SKM-1 treated with dmso at 0.1 percent for 144 hours (cell line): Measurements from ENCODE around the gene ARRDC1.

Source experiments
- DNase-seq: peaks from one replicate; lab custom pipeline; 2025; ENCODE audit not compliant: unreplicated experiment; lab: John Stamatoyannopoulos, UW

Gene ARRDC1

DNA sequence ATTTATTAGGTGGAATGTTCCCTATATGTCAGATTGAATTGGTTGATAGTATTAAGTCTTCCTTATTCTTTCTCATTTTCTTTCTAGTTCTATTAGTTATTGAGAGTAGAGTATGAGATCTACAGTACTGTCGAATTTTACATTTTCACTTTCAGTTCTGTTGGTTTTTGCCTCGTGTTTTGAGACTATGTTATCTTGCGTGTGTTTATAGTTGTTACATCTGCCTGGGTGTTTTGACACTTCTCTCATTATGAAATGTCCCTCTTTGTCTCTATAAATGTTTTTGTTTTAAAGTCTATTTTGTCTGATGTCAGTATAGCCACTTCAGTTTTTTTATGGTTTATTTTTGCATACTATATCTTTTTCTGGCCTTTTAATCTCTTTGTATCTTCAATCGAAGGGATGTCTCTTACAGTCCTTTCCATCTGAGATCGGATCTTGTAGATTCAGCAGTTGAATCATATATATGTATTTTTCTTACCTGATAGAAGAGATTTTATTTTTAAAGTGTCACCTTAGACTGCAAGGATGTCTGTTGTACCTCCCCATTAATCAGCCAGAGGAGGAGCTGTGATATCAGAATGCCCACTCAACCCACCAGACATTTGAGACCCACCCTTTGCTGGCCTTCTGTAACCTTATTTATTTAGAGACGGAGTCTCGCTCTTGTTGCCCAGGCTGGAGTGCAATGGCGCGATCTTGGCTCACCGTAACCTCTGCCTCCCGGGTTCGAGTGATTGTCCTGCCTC is 34.0 kb downstream of the ARRDC1 start:
- no peak for DNase-seq

DNA sequence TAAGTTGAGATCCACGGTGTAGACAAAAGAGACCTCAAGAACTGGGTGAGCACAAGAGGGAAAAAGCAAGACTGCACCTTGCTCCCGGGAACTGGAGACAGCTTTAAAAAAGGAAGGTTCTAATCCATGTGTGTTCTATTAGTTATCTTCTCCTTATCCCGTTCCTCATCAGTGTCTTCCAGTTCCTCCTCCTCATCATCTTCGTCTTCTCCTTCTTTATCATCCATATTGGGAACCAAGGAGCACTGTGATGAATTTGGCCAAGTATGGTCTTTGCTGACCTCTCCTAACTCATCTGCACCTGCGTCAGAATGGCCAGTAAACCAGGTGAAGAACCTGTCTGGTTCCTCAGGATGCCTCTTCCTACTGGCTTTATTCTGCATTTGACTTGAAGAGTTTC is 35.4 kb downstream of the ARRDC1 start:
- no peak for DNase-seq

DNA sequence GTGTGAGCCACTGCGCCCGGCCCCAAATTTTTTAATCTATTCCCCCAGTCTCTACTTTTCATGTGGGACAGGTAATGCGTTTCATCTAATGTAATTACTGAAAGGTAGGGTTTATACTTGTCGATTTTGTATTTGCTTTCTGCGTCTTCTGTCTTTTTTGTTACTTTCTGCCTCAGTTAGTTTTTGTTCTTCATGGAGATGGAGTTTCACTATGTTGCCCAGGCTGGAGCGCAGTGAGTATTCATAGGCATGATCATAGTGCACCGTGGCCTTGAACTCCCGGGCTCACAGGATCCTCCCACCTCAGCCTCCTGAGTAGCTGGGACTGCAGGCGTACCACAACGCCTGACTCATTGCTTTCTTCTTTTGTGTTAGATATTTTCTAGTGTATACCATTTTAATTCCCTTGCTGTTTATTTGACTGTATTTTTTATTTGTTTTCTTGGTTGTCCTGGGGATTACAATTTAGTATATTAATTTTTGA is 36.7 kb downstream of the ARRDC1 start:
- DNase-seq: no peak

DNA sequence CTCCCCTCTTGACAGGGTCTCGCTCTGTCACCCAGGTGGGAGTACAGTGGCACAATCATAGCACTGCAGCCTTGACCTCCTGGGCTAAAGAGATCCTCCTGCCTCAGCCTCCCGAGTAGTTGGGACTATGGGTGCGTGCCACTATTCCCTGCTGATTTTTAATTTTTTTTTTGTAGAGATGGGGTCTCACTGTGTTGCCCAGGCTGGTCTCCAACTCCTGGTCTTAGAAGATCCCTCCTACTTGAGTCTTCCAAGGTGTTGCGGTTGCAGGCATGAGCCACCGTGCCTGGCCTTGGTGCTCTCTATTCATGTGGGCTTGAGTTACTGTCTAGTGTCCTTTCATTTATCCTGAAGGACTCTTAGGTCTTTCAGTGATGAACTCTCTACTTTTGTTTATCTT is 37.4 kb downstream of the ARRDC1 start:
- no peak for DNase-seq

DNA sequence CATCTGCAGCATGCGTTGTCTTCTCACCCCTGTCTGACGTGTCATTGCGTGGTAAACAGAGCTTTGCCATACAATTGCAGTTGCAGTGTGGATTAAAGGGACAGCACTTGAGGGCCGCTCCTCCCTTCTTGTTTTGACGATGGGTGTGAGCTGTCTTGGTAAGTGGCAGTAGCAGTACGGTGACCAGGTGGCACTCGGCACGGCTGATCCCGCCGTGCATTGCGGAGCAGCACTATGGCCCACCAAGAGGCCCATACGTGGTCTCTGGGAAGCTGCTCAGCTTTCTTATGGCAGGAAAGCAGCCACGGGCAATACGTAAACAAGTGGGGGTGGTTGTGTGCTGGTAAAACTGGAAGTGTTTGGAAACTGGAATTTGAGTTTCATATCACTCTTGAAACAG is 38.4 kb downstream of the ARRDC1 start:
- DNase-seq: no peak

DNA sequence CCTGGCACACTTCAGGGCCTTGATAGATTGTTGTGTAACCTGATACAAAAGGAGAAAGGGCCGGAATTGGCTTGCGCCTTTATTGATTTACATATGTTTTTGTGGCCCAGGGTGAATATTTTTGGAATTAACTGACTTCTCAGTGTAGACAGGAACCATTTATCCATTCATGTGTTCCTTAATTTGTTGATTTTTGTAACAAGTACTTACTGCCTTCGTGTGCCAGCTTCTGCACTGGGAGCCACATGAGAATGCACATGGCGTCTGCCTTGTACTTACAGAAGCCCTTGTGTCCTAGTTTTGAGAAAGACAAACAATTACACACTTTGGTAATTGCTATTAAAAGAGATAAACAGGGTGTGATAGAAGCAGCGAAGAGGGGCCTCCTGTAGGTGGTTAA is 39.7 kb downstream of the ARRDC1 start:
- DNase-seq: no peak

DNA sequence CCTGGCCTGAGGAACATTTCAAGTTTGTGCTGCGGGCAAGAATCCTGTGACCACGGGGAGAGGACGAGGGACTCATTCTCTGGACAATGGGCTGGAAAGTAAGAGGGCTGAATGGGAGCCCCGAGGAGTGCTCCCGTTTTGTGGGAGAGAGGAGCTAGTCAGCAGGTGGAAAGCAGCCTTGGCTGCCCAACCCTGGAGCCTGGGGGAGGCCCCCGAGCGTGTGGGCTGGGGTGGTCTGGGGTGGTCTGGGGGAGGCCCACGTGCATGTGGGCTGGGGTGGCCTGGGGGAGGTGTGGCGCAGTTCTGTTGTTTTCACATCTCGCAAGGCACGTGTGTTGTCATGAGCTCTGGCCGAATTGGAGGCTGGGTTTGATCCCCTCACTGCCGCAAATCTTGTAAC is 40.9 kb downstream of the ARRDC1 start:
- no peak for DNase-seq

DNA sequence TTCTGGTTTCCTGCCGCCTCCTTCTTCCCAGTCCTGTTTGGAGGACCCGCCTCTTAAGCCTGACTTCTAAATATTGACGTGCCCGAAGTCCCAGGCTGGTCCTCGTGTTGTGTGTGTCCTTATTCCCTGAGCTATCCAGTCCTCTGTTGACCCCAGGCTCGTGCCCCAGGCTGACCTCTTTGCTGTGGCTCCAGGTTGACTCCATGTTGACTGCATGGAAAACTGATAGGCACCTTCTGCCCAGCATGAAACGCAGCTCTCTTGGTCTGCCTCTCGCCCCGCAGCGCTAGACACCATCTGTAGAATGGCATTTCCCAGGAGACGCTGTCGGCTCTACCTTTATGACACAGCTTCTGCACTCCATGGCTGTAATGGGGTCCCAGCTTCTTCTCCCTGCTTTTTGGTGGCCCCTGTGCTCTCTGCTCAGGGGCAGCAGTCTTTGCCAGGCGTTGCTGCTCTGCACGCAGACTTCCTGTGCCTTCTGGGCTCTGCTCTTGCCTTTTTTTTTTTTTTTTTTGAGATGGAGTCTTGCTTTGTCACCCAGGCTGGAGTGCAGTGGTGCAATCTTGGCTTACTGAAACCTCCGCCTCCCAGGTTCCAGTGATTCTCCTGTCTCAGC is 41.7 kb downstream of the ARRDC1 start:
- no peak for DNase-seq

DNA sequence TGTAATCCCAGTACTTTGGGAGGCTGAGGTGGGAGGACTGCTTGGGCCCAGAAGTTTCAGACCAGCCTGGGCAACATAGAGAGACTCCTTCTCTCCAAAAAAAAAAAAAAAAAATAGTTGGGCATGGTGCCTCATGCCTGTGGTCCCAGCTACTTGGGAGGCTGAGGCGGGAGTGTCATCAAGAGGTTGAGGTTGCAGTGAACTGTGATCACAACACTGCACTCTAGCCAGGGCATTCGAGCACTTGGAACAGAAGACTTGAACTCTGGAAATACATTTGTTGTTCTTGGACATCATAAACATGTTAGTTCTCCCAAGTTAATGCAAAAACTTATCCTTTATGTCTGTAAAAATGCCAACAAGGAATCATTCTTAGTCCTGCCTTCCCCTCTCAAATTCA is 42.9 kb downstream of the ARRDC1 start:
- no peak for DNase-seq

DNA sequence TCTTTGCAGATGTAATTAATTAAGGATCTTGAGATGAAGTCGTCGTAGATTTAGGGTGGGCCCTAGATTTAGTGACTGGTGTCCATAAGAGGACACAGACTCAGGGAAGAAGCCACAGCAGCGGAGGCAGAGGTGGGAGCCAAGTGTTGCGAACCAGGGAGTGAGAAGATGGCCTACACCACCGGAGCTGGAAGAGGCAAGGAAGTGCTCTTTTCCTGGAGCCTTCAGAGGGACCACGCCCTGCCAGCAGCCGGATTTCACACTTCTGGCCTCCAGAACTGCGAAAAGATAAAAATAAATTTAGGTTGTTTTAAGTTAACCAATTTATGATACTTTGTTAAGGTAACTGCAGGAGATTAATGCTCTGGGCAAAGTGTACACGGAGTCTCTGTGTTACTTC is 44.1 kb downstream of the ARRDC1 start:
- DNase-seq: no peak

DNA sequence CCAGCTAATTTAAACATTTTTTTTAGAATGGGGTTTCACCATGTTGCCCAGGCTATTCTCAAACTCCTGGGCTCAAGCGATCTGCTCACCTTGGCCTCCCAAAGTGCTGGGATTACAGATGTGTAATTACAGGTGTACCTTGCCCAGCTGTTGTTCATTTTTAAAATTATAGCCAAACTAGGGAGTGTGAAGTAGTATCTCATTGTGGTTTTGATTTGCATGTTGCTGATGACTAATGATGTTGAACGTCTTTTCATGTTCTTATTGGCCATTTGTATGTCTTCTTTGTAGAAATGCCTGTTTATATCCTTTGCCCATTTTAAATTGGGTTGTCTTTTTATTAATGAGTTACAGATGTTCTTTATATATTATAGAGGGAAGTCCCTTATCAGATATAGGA is 44.8 kb downstream of the ARRDC1 start:
- DNase-seq: no peak

DNA sequence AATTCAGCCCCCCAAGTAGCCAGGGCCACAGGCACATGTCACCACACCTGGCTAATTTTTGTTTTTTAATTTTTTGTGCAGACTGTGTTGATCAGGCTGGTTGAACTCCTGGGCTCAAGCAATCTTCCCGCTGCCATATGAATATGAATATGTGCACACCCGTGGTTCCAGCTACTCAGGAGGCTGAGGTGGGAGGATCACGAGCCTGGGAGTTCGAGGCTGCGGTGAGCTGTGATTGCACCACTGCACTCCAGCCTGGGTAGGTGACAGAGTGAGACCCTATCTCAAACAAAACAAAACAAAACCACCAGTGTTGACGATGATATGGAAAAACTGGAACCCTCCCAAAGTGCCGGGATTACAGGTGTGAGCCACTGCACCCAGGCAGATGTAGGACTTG is 45.3 kb downstream of the ARRDC1 start:
- DNase-seq: no peak

DNA sequence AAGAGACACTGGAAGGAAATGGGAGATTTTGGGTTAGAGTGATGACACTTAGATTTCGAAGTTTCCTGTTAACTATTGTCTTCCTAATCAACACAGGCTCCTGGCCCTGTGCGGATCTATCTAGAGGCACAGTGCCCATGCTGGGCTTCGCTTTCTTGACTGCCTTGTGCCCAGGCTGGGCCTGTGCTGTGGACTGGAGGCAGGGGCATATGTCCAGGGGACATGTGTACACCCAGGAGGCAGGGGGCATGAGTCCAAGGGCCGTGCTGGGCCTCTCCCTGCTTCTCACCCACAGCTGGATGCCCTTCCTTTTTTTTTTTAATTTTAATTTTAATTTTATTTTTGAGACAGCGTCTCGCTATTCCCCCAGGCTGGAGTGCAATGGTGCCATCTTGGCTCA is 50.9 kb downstream of the ARRDC1 start:
- DNase-seq: no peak

DNA sequence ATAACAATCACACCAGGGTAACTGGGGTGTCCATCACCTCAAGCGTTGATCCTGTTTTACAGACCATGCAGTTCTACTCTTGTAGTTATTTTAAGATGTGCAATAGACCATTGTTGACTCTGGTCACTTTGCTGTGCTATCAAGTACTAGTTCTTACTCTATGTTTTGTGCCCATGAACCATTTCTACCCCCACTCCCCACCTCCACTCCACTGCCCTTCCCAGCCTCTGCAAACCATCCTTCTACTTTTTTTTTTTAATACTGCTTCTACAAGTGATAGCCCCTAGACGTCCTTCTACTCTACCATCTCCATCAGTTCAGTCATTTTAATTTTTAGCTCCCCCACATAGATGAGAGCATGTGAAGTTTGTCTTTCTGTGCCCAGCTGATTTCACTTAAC is 52.1 kb downstream of the ARRDC1 start:
- DNase-seq: no peak

DNA sequence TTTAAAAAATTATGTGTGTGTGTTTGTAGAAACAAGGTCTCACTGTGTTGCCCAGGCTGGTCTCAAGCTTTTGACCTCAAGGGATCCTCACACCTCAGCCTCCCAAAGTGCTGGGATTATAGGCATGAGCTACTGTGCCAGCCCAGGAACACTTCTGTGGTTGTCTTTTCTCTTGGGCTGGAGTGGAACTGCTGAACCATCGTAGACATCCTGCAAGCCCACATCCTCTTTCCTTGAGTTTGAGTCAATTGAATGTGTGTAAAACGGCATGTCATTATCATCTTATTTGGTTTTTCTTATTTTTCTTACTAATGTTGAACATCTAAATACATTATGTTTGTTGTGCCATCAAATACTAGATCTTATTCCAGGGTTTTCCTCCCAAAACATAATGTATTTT is 53.3 kb downstream of the ARRDC1 start:
- no peak for DNase-seq

DNA sequence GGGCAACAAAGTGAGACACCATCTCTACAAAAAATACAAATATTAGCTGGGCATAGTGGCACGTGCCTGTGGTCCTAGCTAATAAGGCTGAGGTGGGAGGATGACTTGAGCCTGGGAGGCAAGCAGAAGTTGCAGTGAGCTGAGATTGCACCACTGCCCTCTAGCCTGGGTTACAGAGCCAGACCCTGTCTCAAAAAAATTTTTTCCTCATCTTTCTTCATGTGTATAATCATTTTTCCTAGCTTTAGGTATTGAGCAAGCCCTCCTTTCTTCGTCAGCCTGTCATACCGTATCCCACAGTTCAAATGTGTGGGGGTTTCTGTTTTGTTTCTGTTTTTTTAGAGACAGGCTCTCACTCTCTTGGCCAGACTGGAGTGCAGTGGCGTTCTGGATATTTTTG is 54.7 kb downstream of the ARRDC1 start:
- no peak for DNase-seq

DNA sequence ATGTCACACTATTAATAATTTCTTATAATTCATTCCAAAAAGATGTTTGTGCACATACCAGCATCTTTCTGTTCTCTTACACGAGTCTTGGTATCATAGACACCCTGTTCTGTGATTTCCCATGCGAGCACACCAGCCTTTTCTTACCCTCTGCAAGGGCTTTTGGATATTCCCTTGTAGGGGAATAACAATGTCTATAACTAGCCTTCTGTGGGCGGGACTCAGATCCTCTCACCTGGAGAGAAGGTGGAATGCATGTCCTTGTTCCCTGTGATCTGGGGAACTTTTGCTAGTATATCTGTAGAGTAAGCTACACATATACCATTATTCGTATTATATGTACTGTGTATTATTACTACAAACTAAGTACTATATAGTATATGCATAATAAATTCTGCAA is 58.1 kb downstream of the ARRDC1 start:
- no peak for DNase-seq

DNA sequence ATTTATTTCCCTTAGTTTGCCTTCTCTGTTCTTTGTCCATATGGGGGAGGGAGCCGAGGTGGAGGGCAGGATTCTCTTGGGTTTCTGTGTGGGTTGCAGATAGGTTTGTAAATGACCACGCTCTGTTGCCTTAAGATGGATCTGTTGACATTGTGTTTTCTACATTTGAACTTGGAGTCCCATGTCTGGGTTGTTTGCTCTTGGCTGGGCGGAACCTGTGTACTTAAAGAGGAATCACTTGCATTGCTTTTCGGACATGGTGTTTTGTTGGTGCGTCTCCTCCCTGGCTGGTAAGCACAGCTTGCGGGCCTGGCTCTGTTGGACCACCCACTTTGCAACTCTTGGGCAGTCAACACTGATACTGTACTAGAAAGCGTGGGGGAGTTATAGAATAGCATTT is 59.2 kb downstream of the ARRDC1 start:
- DNase-seq: no peak
